Epidermal melanocyte (primary cell): ENCODE results near the gene SHCBP1L.

Experiments
- DNase-seq: peaks from one replicate; pipeline ENCODE4 v3.0.0; 2011; ENCODE audit warnings: low spot score; ENCODE audit not compliant: insufficient read length

The SHCBP1L gene

GRCh38 chr1:182952677-182953444 lies at the start of gene SHCBP1L:
Gene SHCBP1L, minus strand, starts transcription at chr1:182953166. Its CDS starts 33 bp downstream, at chr1:182953133.
- no peak for DNase-seq

GRCh38 chr1:183002267-183002666 lies 49.3 kb upstream of the SHCBP1L start:
- no peak for DNase-seq

- DNase-seq, result no peak
Measured at GRCh38 chr1:183000167-183000962, 47.4 kb upstream of the SHCBP1L start.

- DNase-seq, result no peak
Measured at GRCh38 chr1:182998482-182998881, 45.5 kb upstream of the SHCBP1L start.

- DNase-seq, result no peak
Measured at GRCh38 chr1:182996816-182997215, 43.9 kb upstream of the SHCBP1L start.

GRCh38 chr1:182995894-182996293 lies 42.9 kb upstream of the SHCBP1L start:
- no peak for DNase-seq

GRCh38 chr1:182993746-182994145 lies 40.8 kb upstream of the SHCBP1L start:
- no peak for DNase-seq

- DNase-seq, result no peak
Measured at GRCh38 chr1:182990413-182991144, 37.6 kb upstream of the SHCBP1L start.

GRCh38 chr1:182985876-182986275 lies 32.9 kb upstream of the SHCBP1L start:
- DNase-seq, result no peak

- DNase-seq, result no peak
Measured at GRCh38 chr1:182984621-182985020, 31.7 kb upstream of the SHCBP1L start.

GRCh38 chr1:182984138-182984537 lies 31.2 kb upstream of the SHCBP1L start:
- DNase-seq, result no peak

- DNase-seq, result no peak
Measured at GRCh38 chr1:182978151-182978853, 25.3 kb upstream of the SHCBP1L start.

GRCh38 chr1:182977480-182977879 lies 24.5 kb upstream of the SHCBP1L start:
- DNase-seq, result no peak

GRCh38 chr1:182974506-182975191 lies 21.7 kb upstream of the SHCBP1L start:
- no peak for DNase-seq

- DNase-seq, result no peak
Measured at GRCh38 chr1:182972829-182973228, 19.9 kb upstream of the SHCBP1L start.

GRCh38 chr1:182972231-182972630 lies 19.3 kb upstream of the SHCBP1L start:
- no peak for DNase-seq

- DNase-seq, result no peak
Measured at GRCh38 chr1:182971219-182971618, 18.3 kb upstream of the SHCBP1L start.

GRCh38 chr1:182968836-182969734 lies 16.1 kb upstream of the SHCBP1L start:
- DNase-seq, result no peak

- no peak for DNase-seq
Measured at GRCh38 chr1:182968151-182968741, 15.3 kb upstream of the SHCBP1L start.
